T-helper 2 cell treated with Interferon-gamma antibody and Interleukin-4, amounts not matched to agents 100 ng/mL and 5 ng/mL, for 36 hours (primary cell): ENCODE measurements around the gene MYO1B. TPM values are rescaled to one million over a fixed set of nuclear protein-coding genes. Genes with fewer than 3 reads are reported as not detected.

Experiments used
- intact Hi-C: fragments of 100-400 bp; cut with micrococcal nuclease; formaldehyde crosslinking; loops from one replicate; pipeline ENCODE4 v1.15.1; 2023
- total RNA-seq: library from RNA; stranded (reverse); gene quantifications from 2 replicates; pipeline ENCODE4 v1.2.3, GENCODE V29; 2022

MYO1B gene
- total RNA-seq, 1 donor from 2014 or later: 2.8 TPM

DNA sequence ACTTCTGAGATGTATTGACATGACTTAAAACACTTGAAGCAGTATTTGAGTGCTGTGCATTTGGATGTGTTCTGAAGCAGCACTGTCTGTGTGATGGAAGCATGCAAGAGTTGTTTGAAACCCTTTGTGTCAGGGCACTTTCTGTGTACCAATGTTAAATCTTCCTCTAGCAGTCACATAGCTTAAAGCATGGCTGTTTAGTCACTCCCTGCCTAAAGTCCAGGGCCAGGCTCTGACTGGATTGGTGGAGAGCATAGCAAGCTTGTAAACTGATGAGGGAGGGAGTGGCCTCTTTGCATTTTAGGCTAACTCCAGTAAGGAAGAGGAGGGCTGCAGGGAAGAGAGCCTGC, 73.5 kb downstream of the MYO1B start:
- intact Hi-C loops: no loop called here

DNA sequence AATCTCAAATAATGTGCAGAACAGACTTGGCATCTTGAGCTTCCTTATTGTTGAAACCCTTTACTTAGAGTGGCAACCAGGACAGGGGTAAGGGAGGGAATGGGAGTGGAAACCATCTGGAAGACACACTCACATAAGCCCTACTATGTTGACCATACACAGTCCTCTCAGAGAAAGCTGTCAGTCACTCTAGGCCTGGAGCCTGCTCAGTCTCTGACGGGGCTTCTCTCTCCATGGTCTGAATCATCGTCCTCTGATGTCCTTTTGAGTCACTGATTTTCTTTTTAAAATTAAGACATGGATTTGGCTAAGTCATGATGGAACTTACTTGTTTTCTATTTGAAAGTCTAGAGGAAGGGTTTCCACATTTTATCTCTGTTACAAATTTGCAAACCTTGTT, 74.0 kb downstream of the MYO1B start:
- intact Hi-C loops: no loop called here

DNA sequence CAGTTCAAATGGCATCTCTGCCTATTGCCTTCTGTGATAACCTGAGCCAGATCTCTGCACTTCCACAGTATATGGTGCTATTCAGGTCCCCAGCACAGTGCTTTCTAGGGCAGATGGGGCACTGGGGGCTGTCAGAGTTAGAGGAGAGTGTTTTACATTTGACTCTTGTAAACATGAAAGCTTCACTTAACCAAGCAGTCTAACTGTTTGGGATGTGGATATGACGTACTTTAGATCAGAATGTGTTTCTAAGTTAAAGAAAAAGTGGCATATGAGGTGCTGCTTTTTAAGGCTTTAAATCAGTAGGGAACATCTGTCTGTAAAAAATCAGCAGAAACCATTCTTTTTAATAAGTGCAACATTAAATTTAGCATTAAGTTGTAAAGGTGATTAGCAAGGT, 75.7 kb downstream of the MYO1B start:
- intact Hi-C loops: no loop called here

DNA sequence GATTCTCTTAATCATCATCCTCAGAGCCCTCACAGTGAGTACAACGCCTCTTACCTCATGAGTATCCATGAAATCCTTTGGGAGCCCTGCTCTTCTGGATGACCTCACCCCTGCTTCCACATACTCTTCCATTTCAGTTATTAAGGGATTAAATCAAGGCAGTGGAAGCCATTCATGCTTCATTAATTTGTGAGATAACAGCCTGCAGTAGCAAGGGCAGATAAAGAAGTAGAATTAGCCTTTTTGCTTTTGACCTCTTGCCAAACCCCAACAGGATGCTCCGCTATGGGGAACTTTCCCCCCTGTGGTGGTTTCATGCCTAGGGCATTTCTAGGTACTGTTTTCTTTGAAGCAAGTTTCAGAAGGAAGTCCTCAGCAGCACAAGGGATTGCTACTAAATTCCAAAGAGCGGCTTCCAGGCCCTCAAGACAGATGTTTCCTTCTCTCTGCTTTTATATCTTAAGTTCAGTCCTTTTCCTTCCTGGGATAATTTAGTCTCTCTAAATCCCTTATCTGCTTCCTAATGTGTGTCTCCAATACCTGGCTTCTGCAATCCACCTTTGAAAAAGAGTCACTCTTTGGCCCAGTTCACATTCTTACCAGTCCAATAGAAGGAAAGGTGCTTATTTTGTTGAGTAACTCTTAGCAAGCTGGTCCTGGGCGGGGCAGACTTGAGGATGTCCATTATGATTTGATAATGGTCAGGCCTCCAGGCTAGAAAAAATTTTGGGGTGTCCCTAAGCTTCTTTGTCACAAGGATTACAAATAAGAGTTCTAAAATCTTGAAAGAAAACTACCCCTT, 76.9 kb downstream of the MYO1B start:
- intact Hi-C loops: no loop called here

DNA sequence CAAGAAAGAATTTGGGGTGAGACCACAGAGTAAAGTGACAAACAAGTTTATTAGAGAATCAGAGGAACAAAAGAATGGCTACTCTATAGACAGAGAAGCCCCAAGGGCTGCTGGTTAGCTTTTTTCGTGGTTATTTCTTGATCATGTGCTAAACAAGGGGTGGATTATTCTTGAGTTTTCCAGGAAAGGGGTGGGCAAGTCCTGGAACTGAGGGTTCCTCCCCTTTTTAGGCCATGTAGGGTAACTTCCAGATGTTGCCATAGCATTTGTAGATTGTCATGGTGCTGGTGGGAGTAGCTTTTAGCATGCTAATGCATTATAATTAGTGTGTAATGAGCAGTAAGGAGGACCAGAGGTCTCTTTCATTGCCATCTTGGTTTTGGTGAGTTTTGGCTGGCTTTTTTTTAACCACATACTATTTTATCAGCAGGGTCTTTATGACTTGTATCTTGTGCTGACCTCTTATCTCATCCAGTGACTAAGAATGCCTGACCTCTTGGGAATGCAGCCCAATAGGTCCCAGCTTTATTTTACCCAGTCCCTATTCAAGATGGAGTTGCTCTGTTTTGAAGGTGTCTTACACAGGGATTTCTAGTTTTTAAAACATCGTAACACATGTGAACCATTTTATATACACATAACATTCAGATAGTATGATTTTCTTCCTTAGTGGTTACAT, 77.8 kb downstream of the MYO1B start:
- intact Hi-C loops: no loop called here

DNA sequence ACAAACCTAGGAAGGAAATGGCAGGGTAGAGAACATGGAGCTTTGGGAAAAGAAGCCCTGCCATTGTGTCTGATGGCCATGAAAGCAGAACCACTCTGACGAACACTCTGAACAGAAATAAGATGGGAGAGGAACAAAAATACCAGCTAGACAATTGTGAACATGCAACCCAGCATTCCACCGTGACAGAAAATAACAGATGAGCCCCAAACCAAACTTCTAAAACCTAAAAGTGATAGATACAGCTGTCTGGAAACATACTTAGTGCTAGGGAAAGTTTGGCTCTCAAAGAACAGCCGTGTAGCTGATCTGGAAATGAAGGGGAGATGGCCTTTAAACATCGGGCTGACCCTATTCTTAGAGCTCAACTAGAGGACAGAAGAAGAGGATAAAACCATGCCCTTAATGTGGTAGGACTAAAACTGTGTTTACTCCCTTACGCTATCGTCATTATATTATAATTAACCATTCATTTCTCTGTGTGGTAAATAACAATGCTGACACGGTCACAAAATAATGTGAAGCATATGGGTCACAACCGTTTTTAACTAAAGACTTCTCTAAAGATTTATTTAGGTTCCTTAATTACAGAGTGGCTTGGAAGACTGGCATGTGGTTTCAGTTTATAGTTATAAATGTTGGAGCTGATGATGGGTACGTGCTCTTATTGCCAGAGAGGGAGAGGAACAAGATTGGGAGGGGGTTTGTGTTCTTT, 80.6 kb downstream of the MYO1B start:
- intact Hi-C loops: no loop called here

DNA sequence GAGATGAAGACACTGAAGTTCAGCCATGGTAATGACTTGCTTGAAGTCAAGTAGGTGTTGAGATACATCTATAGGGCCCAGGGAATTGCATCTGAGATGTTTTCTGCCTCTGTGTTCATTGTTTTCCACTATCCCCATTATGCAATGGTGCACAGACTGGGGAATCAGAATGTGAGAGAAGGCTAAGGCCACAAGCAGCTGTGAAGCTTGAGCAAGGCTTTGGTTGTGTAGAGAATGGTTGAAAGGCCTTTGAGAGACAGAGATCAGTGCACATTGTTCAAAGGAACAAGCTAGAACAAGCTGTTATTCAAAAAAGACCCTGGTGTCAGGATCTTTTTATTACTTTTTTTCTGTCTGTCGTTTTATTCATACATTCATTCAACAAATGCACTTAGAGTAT, 82.3 kb downstream of the MYO1B start:
- intact Hi-C loops: no loop called here

DNA sequence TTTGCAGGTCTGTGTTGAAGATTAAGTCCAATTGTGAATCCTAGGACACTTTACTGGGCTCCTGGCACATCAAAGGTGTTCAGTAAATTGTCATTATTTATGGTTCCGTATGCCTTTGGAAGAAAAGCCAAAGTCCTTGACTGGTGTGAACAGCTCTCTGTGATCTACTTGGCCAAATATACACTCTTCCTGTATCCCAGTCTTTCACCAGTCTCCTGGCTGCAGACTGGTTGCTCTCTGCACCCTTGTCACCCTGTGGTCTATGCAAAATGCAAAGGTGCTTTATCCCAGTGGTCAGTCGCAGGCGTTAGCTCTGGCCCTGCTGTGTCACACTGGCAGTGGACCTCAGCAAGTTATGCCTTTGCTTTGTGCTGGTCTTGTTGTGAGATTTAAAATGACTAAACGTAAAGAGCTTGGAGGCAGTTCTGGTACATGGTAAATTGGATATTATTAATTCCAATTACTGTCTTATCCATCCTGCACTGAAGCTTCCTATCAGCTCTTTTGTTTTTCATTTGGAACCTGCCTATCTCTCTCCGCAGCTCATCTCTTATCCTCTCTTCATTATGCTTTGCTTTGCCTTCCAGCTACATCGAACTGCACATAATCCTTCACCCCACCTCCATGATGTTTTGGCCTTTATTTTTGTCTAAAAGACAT, 83.1 kb downstream of the MYO1B start:
- intact Hi-C loops: no loop called here

DNA sequence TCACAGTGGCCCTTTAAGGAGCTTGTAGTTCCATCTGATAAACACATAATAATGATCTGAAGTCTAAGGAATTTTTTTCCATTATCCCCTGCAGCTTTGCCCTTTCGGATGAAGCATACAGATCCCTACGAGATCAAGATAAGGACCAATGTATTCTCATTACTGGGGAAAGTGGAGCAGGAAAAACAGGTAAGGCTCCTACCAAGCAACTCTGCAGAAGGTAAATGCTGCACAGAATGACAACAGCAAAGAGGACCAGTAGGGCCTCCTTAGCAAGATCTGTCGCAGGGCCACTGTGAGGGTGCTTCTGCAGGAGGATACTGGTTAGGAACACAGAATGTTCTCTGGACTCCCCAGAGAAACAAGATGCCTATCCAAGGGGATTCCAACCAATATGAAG, 84.6 kb downstream of the MYO1B start:
- intact Hi-C loops: no loop called here

DNA sequence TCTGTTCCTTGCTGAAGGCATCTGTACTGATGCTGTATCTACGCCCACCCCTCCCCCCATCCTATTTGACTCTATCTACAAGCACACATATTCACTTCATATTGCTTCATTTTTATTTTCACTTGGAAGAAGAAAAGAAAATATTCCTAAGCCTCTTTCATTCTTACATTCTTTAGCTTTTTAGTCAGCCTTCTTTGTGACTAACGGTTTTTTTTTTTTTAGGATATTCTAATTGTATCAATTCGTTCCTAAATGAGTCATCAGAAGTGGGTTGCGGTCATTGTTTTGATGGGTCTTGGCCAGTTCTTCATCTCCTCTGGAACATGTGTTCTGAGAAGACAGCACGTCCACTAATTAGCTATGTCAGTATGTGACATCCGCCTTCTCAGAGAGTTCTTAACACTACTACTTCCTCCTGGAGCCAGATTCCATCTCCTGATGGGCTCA, 88.7 kb downstream of the MYO1B start:
- intact Hi-C loops: no loop called here

DNA sequence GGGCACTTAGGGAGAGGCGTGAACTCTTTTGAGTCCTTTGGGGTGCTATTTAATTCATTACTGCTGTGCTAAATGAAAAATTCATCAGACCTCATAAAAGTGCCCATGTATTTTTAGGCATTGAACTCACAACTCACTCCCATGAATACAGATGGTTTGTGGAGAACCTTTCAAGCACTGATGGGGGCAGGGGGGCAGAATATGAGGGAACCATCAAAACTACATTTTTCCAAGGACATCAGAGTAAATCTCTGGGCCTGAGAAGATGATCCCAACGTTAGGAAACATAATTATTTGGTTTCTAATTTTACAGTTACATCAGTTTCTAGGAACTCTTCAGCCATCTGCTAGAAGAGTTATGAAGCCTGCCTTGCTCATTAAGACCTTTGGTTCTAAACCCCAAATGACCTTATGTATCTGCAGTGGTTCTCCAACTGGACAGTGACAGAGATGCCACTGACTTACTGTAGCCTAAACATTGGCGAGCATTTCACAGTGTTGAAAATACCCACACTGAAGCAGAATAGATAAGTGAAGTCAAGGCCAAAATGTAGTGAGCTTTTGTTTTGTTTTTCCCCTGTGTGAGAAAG, 90.8 kb downstream of the MYO1B start:
- intact Hi-C loops: no loop called here

DNA sequence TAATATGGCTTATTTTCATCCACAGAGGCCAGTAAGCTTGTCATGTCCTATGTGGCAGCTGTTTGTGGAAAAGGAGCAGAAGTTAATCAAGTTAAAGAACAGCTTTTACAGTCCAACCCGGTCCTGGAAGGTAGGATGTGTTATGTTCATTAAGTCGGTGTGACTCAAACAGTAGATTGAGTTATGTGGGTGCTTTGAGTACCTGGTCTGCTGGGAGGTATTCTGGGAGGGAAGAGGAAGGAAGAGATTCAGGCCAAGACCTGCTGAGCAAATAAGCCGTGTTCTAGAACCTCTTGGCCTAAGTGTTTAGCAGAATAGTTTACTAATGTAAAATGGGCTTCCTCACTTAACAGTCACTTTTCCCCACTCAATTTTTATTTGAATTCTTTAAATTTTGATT, 96.2 kb downstream of the MYO1B start:
- intact Hi-C loops: no loop called here

DNA sequence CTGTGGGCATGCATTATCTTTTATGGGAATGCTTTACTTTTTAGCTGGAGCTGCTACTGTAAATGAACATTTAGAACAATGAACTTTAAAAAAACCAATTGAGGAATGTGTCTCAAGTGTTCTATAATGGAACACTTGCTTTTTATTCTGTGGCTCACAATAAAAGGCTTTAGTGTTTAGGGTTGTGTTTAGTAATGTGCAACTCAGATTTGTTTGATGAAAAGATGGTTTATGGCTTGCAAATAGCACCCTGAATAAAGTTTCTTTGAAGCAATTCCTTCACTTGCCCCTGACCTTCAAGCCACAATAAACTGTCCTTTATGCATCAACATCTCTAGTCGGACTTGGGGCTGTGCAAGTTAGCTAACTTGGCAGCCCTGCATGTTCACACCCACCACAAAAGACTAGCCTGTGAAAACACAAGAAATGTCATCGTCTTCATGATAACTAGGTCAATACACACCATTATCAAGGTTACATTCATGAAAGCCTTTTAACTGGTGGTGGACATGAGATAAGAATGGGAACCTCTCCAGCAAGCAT, 98.7 kb downstream of the MYO1B start:
- intact Hi-C loops: no loop called here

DNA sequence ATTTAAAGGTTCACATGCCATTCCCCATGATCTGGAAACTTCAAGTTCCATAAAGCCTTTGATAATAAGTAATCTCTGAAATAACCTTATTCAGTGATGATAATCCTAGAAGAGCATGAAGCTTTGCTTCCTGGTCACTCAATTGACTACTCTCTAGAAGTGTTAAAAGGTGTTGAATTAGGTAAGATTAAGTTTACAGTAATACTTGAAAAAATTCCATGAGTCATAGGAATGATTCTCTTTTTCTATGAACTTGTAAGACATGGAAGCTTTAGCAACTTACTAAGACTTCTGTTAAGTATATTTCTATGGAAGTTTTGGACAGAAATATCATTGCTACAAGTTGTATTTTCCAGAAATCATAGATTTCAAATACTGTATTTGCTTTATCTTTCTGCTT, 100.6 kb downstream of the MYO1B start:
- intact Hi-C loops: no loop called here

DNA sequence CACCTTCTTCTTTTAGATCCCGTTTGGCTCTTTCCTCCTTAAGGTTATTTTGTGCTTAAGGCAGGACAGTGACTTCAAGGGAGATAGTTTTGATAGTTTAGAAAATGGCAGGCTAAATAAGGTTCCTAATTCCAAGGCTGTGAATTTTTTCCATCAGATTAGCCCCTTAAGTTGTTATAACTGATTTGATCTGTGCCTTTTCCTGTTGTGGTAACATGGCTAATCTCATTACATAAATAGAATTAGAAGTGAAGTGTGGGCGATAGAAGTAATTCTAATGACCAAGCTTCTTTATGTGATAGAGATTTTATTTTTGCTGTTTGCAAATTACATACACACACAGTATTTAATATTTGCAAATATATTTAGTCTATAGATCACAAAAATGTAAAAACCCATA, 102.0 kb downstream of the MYO1B start:
- intact Hi-C loops: no loop called here

DNA sequence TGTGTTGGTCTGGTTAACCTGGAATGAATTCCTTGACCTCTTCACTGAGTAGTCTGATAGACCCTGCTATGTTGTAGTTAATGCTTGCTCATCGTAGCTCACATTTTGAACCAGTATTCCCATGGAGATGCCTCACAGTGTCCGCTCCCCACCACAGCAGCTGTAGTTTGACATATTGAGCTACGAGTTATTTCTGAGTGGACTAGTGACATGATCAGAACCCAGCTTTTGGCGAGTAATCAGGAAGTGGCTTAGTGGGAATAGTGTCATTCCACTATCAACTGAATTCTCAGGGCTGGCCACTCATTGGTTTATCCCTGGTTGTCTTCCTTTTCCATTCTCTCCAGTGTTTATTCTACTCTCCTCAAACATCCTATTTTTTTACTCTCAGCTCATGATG, 102.7 kb downstream of the MYO1B start:
- intact Hi-C loops: no loop called here

DNA sequence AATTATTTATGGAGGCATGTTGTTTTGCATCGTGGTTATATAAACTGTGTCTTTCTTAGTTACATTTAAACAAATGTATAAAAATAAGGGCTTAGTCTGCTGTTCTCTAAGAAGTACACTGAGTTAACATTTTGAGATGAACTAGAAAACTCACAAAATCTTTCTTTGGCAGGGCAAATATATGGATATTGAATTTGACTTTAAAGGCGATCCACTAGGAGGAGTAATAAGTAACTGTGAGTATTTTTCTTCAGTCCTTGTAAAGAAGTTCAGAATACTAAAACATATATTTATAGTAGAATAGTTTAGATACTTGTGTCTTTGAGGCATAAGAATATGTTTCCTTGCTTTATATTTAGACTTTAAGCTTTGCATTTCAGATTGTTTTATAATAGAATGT, 104.8 kb downstream of the MYO1B start:
- intact Hi-C loops: no loop called here

DNA sequence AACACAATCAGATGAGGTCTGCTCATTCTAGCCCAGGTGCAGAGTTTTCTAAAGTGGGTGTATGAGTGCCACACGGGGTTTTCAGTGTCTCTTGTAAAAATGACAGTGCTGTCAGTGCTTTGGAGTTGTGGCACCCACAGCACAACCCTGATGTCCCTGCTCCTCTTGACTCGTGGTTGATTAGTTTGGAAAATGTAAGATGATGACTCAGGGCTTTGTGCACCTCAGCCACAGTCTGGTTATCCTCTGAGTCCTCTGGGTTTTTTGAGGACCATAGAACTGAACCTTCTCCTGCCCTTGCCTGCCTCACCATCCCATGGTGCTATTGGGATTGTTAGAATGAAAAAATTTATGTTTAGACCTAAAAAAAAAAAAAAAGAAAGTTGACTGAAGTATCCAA, 105.6 kb downstream of the MYO1B start:
- intact Hi-C loops: no loop called here

DNA sequence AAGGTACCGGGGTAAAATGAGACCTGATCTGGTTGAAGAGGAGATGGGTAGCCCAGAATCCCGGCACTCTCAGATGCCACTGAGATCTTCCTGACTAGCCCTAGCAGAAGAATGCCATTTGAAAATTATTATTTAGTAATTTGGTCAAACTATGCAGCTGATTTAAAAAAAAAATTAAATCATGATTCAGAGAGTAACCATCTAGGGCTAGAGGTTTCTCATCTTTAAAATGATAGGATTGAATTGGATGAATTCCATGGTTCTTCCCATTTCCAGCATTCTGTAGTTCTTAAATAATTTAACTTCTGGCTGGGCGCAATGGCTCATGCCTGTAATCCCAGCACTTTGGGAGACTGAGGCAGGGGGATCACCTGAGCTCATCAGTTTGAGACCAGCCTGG, 106.1 kb downstream of the MYO1B start:
- intact Hi-C loops: no loop called here

DNA sequence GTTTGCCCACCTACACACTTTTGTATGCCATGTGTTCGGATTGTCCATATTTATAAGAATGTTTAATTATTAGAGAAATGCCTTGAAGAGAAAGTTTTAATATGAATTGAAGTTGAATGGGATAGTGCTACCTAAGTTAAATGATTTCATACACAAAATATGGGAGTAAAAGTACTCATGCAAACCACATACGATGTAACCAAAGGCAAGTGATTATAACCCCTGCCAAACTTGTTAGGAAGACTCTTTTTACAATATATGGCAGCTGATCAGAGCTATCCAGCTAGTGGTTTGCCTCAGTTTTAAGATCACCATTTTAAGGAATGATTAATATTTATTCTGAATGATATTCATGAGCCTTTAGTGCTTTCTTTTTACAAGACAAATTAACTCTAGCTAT, 106.7 kb downstream of the MYO1B start:
- intact Hi-C loops: no loop called here

DNA sequence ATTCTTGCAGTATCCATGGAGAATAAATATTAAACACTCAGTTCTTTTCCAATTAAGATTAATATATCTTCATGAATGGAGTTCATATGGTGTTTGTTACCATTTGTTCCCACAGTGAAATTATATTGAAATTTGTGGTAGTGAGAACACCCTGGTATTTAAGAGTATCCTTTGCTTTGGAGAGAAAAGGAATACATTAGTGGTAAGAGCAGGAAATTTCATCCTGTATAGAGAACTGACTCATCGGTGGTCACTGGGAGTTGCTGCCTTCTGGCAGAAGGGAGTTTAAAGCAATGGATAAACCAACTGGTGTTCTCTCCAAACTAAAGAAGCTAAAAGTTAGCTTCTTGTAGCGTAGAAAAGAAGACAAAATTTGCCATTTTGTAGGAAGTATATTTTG, 107.3 kb downstream of the MYO1B start:
- intact Hi-C loops: no loop called here
